Right renal cortex interstitium (tissue), 3 donors: ENCODE results near the gene ST8SIA6. TPM values are rescaled to one million over a fixed set of nuclear protein-coding genes. Genes with fewer than 3 reads are reported as not detected.
"Not testable (repeated sequence)": the region's sequence is repeated elsewhere in the genome, so short reads cannot be mapped to it uniquely, and the experiment has no call there.

ENCODE experiments used
- DNase-seq, 3 donors: peaks; one replicate each; pipeline ENCODE4 v3.0.0-alpha.2; 2013; ENCODE audit warnings: low read depth in 3 of 3, low spot score in 2 of 3
- polyA plus RNA-seq, 3 donors: library from polyadenylated mRNA; unstranded; fragments of 120-200 nt; gene quantifications; one replicate each; pipeline ENCODE4 v1.2.1, GENCODE V29; 2013; ENCODE audit not compliant: insufficient read length in 3 of 3

ST8SIA6 gene
- polyA plus RNA-seq, result 1 to 10 TPM; 1.1 to 2.4 (median 1.3) TPM

- DNase-seq, result peak in 1 of 3 donors; percentile 21
Measured at GRCh38 chr10:17454161-17455014, at the start of gene ST8SIA6. Gene ST8SIA6, minus strand, starts transcription at chr10:17454595. Its CDS starts 340 bp downstream, at chr10:17454255.

GRCh38 chr10:17503795-17504194, 49.4 kb upstream of the ST8SIA6 start:
- DNase-seq, result no peak

- no peak for DNase-seq
Measured at GRCh38 chr10:17502814-17503213, 48.4 kb upstream of the ST8SIA6 start.

- DNase-seq, result not testable (repeated sequence)
Measured at GRCh38 chr10:17499014-17499413, 44.6 kb upstream of the ST8SIA6 start.

GRCh38 chr10:17497446-17498030, 43.1 kb upstream of the ST8SIA6 start:
- no peak for DNase-seq

- DNase-seq, result no peak
Measured at GRCh38 chr10:17494626-17495260, 40.3 kb upstream of the ST8SIA6 start.

- DNase-seq, result no peak
Measured at GRCh38 chr10:17488848-17489247, 34.5 kb upstream of the ST8SIA6 start.

- DNase-seq, result no peak
Measured at GRCh38 chr10:17483079-17483478, 28.7 kb upstream of the ST8SIA6 start.

- DNase-seq, result no peak
Measured at GRCh38 chr10:17479822-17480221, 25.4 kb upstream of the ST8SIA6 start.

GRCh38 chr10:17479015-17479615, 24.7 kb upstream of the ST8SIA6 start:
- DNase-seq, result no peak

GRCh38 chr10:17476073-17476472, 21.7 kb upstream of the ST8SIA6 start:
- DNase-seq, result no peak

GRCh38 chr10:17475661-17476060, 21.3 kb upstream of the ST8SIA6 start:
- DNase-seq, result no peak

- no peak for DNase-seq
Measured at GRCh38 chr10:17474595-17475323, 20.4 kb upstream of the ST8SIA6 start.

- no peak for DNase-seq
Measured at GRCh38 chr10:17473228-17473950, 19.0 kb upstream of the ST8SIA6 start.

GRCh38 chr10:17472481-17473227, 18.3 kb upstream of the ST8SIA6 start:
- DNase-seq, result no peak

GRCh38 chr10:17470246-17470645, 15.9 kb upstream of the ST8SIA6 start:
- DNase-seq, result no peak

GRCh38 chr10:17465328-17466125, 11.1 kb upstream of the ST8SIA6 start:
- DNase-seq, result no peak

GRCh38 chr10:17464545-17464944, 10.2 kb upstream of the ST8SIA6 start:
- no peak for DNase-seq
